ENCODE results near the gene LRFN2.

DNA sequence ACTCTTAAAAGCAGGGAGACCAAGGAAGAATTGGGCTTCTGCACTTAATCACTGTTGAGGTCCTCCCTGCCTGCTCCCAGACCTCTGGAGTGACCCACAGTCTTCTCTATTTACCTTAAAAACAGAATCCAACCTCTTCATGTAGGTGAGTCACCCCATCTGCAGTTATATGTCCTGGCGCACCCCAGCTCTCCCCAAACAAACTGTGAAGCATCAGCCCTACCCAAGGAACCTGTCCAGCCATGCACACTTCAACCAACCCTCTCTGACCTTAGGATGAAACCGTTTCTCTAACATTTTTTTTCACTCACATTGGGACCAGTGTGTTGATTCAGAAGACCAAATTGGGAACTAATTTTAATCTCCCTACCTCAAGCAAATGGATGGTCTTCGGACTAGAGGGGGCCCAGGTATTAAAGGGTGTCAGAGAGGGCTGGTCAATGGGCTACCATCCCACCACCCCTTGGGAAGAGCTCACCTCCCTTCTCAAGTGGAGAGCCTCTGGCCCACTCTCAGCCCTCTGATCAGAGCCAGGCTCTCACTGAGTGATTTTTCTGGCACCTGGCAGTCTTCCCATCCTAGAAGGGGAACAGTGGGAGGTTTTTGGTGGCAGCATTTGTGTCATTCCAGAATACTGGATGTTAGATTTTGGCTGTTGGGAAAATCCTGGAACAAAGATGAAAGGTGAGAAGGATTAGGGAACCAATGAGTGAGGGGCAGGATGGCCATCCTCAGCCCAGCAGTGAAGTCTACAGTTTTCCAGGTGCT is 203.6 kb downstream of the LRFN2 start:
- no peak for TF ChIP-seq ATF3 (IDR thresholded peaks at IDR 0.05)
- no peak for TF ChIP-seq CTCF (IDR thresholded peaks at IDR 0.05; ENCODE audit: low read depth, low read length, missing input control)
- no peak for TF ChIP-seq JUND (IDR thresholded peaks at IDR 0.05)
- no peak for TF ChIP-seq TAF1 (conservative IDR thresholded peaks at IDR 0.05)
- TF ChIP-seq, protein P1, sequence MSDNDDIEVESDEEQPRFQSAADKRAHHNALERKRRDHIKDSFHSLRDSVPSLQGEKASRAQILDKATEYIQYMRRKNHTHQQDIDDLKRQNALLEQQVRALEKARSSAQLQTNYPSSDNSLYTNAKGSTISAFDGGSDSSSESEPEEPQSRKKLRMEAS (IDR thresholded peaks at IDR 0.05): no peak
- no peak for TF ChIP-seq NR2F2 (IDR thresholded peaks at IDR 0.05)
- TF ChIP-seq RXRA (IDR thresholded peaks at IDR 0.05): no peak
- no peak for TF ChIP-seq HNF4A (conservative IDR thresholded peaks at IDR 0.05)
- no peak for TF ChIP-seq GABPA (IDR thresholded peaks at IDR 0.05 in 1 of 2, conservative IDR thresholded peaks at IDR 0.05 in 1 of 2)
- TF ChIP-seq REST (IDR thresholded peaks at IDR 0.05): no peak
- TF ChIP-seq RAD21 (IDR thresholded peaks at IDR 0.05): no peak
- TF ChIP-seq, protein P2, sequence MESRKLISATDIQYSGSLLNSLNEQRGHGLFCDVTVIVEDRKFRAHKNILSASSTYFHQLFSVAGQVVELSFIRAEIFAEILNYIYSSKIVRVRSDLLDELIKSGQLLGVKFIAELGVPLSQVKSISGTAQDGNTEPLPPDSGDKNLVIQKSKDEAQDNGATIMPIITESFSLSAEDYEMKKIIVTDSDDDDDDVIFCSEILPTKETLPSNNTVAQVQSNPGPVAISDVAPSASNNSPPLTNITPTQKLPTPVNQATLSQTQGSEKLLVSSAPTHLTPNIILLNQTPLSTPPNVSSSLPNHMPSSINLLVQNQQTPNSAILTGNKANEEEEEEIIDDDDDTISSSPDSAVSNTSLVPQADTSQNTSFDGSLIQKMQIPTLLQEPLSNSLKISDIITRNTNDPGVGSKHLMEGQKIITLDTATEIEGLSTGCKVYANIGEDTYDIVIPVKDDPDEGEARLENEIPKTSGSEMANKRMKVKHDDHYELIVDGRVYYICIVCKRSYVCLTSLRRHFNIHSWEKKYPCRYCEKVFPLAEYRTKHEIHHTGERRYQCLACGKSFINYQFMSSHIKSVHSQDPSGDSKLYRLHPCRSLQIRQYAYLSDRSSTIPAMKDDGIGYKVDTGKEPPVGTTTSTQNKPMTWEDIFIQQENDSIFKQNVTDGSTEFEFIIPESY (IDR thresholded peaks at IDR 0.05): no peak
- no peak for TF ChIP-seq FOXA1 (IDR thresholded peaks at IDR 0.05)
- TF ChIP-seq EGR1 (IDR thresholded peaks at IDR 0.05; ENCODE audit: low read depth in 2 of 2): no peak
